H1 (cell line): ENCODE data around the gene BICDL1. TPM values are rescaled to one million over a fixed set of nuclear protein-coding genes. Genes with fewer than 3 reads are reported as not detected.
A peak's percentile ranks its signal among the peaks of the same experiment; 100 is the strongest.

Experiments
- CTCF ChIA-PET: fragments of 300-600 bp; sonication (Branson Sonifier 250); formaldehyde crosslinking; loops from one replicate; lab custom pipeline; 2021; ENCODE audit not compliant: partially characterized antibody; lab: Charles Lee
- POLR2A ChIA-PET: fragments of 300-600 bp; sonication (Branson Sonifier 250); formaldehyde crosslinking; loops from one replicate; lab custom pipeline; 2021; ENCODE audit warnings: inconsistent platforms; ENCODE audit not compliant: partially characterized antibody; lab: Charles Lee
- DNase-seq, 2 experiments: peaks; one replicate each; pipeline versions ENCODE4 v3.0.0 to v3.0.0-alpha.2; 2010 to 2022; ENCODE audit warnings: low spot score in 2 of 2, low read depth in 1 of 2, mixed read lengths in 1 of 2
- FAIRE-seq: peaks from 2 replicates; lab custom pipeline; 2011; peaks lifted over from hg19 to GRCh38; lab: Jason Lieb, UNC
- H2AFZ ChIP-seq: 2 replicates; pipeline ENCODE4 v1.8.1; 2012; ENCODE audit warnings: low read length, inconsistent platforms
- H2AK5ac ChIP-seq: 2 replicates; pipeline ENCODE4 v1.6.1; 2013; ENCODE audit warnings: low read depth, low read length
- H2BK120ac ChIP-seq: replicated peaks from 2 replicates; pipeline ENCODE3; 2013; ENCODE audit warnings: low read depth, low read length, inconsistent platforms
- H2BK12ac ChIP-seq: 2 replicates; pipeline ENCODE4 v1.6.1; 2013; ENCODE audit warnings: low read depth, low read length
- H2BK15ac ChIP-seq: 2 replicates; pipeline ENCODE4 v1.6.1; 2013; ENCODE audit warnings: low read length
- H2BK20ac ChIP-seq: 2 replicates; pipeline ENCODE4 v1.6.1; 2013; ENCODE audit warnings: low read length
- H2BK5ac ChIP-seq: 2 replicates; pipeline ENCODE4 v1.6.1; 2013; ENCODE audit warnings: low read depth, low read length
- H3K14ac ChIP-seq: 2 replicates; pipeline ENCODE4 v1.6.1; 2013; ENCODE audit warnings: inconsistent platforms; ENCODE audit not compliant: insufficient read length
- H3K18ac ChIP-seq: 2 replicates; pipeline ENCODE4 v1.6.1; 2013; ENCODE audit warnings: low read length; ENCODE audit errors: extremely low read depth
- H3K23ac ChIP-seq: 2 replicates; pipeline ENCODE4 v1.6.1; 2013; ENCODE audit warnings: inconsistent platforms; ENCODE audit not compliant: insufficient read length
- H3K23me2 ChIP-seq: 2 replicates; pipeline ENCODE4 v1.6.1; 2013; ENCODE audit warnings: low read depth, low read length
- H3K27ac ChIP-seq: 2 replicates; pipeline ENCODE4 v1.6.1; 2011; ENCODE audit warnings: low read depth, low read length, inconsistent platforms
- H3K27me3 ChIP-seq, 4 experiments: replicated peaks in 1 of 4; 1 replicate in 1 of 4; 2 replicates in 3 of 4; pipeline versions ENCODE4 v1.6.1 to v1.8.1; 2011 to 2013; ENCODE audit warnings: low read length in 3 of 4, mild to moderate bottlenecking in 3 of 4, inconsistent platforms in 2 of 4, mixed read lengths in 2 of 4, moderate library complexity in 1 of 4; ENCODE audit not compliant: control insufficient read depth in 3 of 4, insufficient read depth in 3 of 4; ENCODE audit errors: extremely low read depth in 1 of 4
- H3K36me3 ChIP-seq, 4 experiments: 2 replicates each; pipeline versions ENCODE4 v1.6.1 to v1.8.1; 2011 to 2013; ENCODE audit warnings: mild to moderate bottlenecking in 4 of 4, low read length in 3 of 4, moderate library complexity in 2 of 4, control low read depth in 1 of 4, inconsistent platforms in 1 of 4; ENCODE audit not compliant: insufficient read depth in 4 of 4, control insufficient read depth in 2 of 4
- H3K4ac ChIP-seq: replicated peaks from 2 replicates; pipeline ENCODE3; 2013; ENCODE audit warnings: low read length, low read depth, mixed read lengths, inconsistent platforms; ENCODE audit not compliant: insufficient read length
- H3K4me1 ChIP-seq, 4 experiments: replicated peaks in 1 of 4; 1 replicate in 1 of 4; 2 replicates in 3 of 4; pipeline versions ENCODE4 v1.6.1 to v1.8.1; 2011 to 2013; ENCODE audit warnings: low read length in 3 of 4, inconsistent platforms in 2 of 4, mixed read lengths in 1 of 4; ENCODE audit not compliant: insufficient read depth in 4 of 4, control insufficient read depth in 3 of 4
- H3K4me2 ChIP-seq, 2 experiments: 2 replicates each; pipeline versions ENCODE4 v1.6.1 to v1.8.1; 2011 to 2013; ENCODE audit warnings: low read depth in 2 of 2, low read length in 2 of 2, control low read depth in 1 of 2, inconsistent platforms in 1 of 2, mild to moderate bottlenecking in 1 of 2; ENCODE audit not compliant: insufficient read depth in 1 of 2
- H3K4me3 ChIP-seq, 4 experiments: fragments of 200-600, 300-600 bp in 1 of 4; sonication (generic), shearing (Covaris generic), sonication (Bioruptor Twin) in 1 of 4; 2 replicates each; pipeline versions ENCODE4 v1.5.1 to v1.8.1; 2011 to 2016; ENCODE audit warnings: low read length in 4 of 4, low read depth in 3 of 4, control low read depth in 2 of 4, inconsistent platforms in 2 of 4, mild to moderate bottlenecking in 2 of 4, mixed read lengths in 1 of 4, moderate library complexity in 1 of 4; ENCODE audit not compliant: insufficient read depth in 2 of 4; ENCODE audit errors: extremely low read depth in 1 of 4
- H3K56ac ChIP-seq: replicated peaks from 2 replicates; pipeline ENCODE3; 2013; ENCODE audit warnings: low read depth, mild to moderate bottlenecking, mixed read lengths, low read length, inconsistent platforms; ENCODE audit not compliant: insufficient read length
- H3K79me1 ChIP-seq: 2 replicates; pipeline ENCODE4 v1.6.1; 2013; ENCODE audit warnings: low read depth, low read length, control low read depth
- H3K79me2 ChIP-seq, 2 experiments: 2 replicates each; pipeline versions ENCODE4 v1.6.1 to v1.8.1; 2012 to 2013; ENCODE audit warnings: low read length in 2 of 2, mild to moderate bottlenecking in 2 of 2, inconsistent platforms in 1 of 2; ENCODE audit not compliant: insufficient read depth in 2 of 2, control insufficient read depth in 1 of 2
- H3K9ac ChIP-seq, 4 experiments: replicated peaks in 1 of 4; 1 replicate in 1 of 4; 2 replicates in 3 of 4; pipeline versions ENCODE4 v1.6.1 to v1.8.1; 2011 to 2013; ENCODE audit warnings: low read depth in 3 of 4, low read length in 3 of 4, control low read depth in 2 of 4, mild to moderate bottlenecking in 2 of 4, moderate library complexity in 2 of 4, inconsistent platforms in 1 of 4; ENCODE audit errors: extremely low read depth in 1 of 4
- H3K9me3 ChIP-seq, 2 experiments: 2 replicates each; pipeline versions ENCODE4 v1.6.1 to v1.8.1; 2012 to 2013; ENCODE audit warnings: mild to moderate bottlenecking in 2 of 2, moderate library complexity in 2 of 2, control low read depth in 1 of 2, inconsistent platforms in 1 of 2, low read depth in 1 of 2, low read length in 1 of 2, mixed read lengths in 1 of 2; ENCODE audit not compliant: insufficient read depth in 2 of 2
- H4K20me1 ChIP-seq, 2 experiments: replicated peaks in 1 of 2; 2 replicates each; pipeline versions ENCODE3 to v1.8.1; 2011 to 2013; ENCODE audit warnings: inconsistent platforms in 2 of 2, low read length in 2 of 2, mild to moderate bottlenecking in 1 of 2; ENCODE audit not compliant: insufficient read depth in 2 of 2, control insufficient read depth in 1 of 2
- H4K5ac ChIP-seq: 2 replicates; pipeline ENCODE4 v1.6.1; 2013; ENCODE audit warnings: low read length, low read depth, mixed read lengths, inconsistent platforms; ENCODE audit not compliant: insufficient read length
- H4K8ac ChIP-seq: 2 replicates; pipeline ENCODE4 v1.8.0; 2013; ENCODE audit warnings: mild to moderate bottlenecking, moderate library complexity, low read length, inconsistent platforms; ENCODE audit not compliant: insufficient read depth; ENCODE audit errors: extremely low read depth
- H4K91ac ChIP-seq: replicated peaks from 2 replicates; pipeline ENCODE3; 2013; ENCODE audit warnings: low read length, mixed read lengths, inconsistent platforms; ENCODE audit not compliant: insufficient read length
- ATF2 ChIP-seq: IDR thresholded peaks from 2 replicates; pipeline ENCODE4 v1.6.1; 2012; ENCODE audit warnings: low read length, inconsistent platforms
- BRCA1 ChIP-seq: IDR thresholded peaks from 2 replicates; pipeline ENCODE4 v1.6.1; 2012; ENCODE audit warnings: low read depth, low read length, improper control_type of control experiment
- CBX8 ChIP-seq: fragments of 300-800, 300-1000 bp; sonication (generic); IDR thresholded peaks from 2 replicates; pipeline ENCODE4 v1.7.1; 2016; ENCODE audit warnings: low read depth, low read length, borderline replicate concordance
- CEBPB ChIP-seq: IDR thresholded peaks from 2 replicates; pipeline ENCODE4 v1.6.1; 2012; ENCODE audit warnings: low read depth, low read length
- CHD2 ChIP-seq: IDR thresholded peaks from 2 replicates; pipeline ENCODE4 v1.6.1; 2012; ENCODE audit warnings: low read length, improper control_type of control experiment
- CTBP2 ChIP-seq: IDR thresholded peaks from 2 replicates; pipeline ENCODE4 v1.7.0; 2011; ENCODE audit warnings: borderline replicate concordance, mild to moderate bottlenecking, moderate library complexity, mixed read lengths, low read length; ENCODE audit not compliant: insufficient read depth, insufficient read length
- E2F6 ChIP-seq: IDR thresholded peaks from 2 replicates; pipeline ENCODE4 v1.6.1; 2012; ENCODE audit warnings: inconsistent platforms
- JUND ChIP-seq: IDR thresholded peaks from 2 replicates; pipeline ENCODE4 v1.6.1; 2011; ENCODE audit warnings: mild to moderate bottlenecking, improper control_type of control experiment, low read length
- MAFK ChIP-seq: IDR thresholded peaks from 2 replicates; pipeline ENCODE4 v1.6.1; 2012; ENCODE audit warnings: low read depth, mild to moderate bottlenecking, improper control_type of control experiment, low read length
- RAD21 ChIP-seq, 2 experiments: IDR thresholded peaks in 1 of 2; conservative IDR thresholded peaks in 1 of 2; 2 replicates each; pipeline ENCODE4 v1.6.1; 2011; ENCODE audit warnings: low read depth in 2 of 2, low read length in 2 of 2, improper control_type of control experiment in 1 of 2, inconsistent platforms in 1 of 2, mild to moderate bottlenecking in 1 of 2, moderate library complexity in 1 of 2
- TAF7 ChIP-seq: optimal IDR thresholded peaks from 2 replicates; pipeline ENCODE3; 2011; ENCODE audit warnings: low read depth, mild to moderate bottlenecking, inconsistent platforms, low read length, moderate library complexity, borderline replicate concordance
- WGBS, 2 experiments: shearing (Covaris generic) in 1 of 2; methylation state at CpG; one replicate each; pipeline versions ENCODE4 v1.1.6 to v1.1.7; 2013 to 2015; ENCODE audit warnings: low lambda C conversion rate in 2 of 2, mixed read lengths in 2 of 2, inconsistent platforms in 1 of 2, low coverage in 1 of 2, missing lambda C conversion rate in 1 of 2; ENCODE audit not compliant: insufficient replicate concordance in 2 of 2, insufficient coverage in 1 of 2, insufficient read length in 1 of 2; ENCODE audit errors: extremely low coverage in 1 of 2, missing lambda C conversion rate in 1 of 2; 5-methylcytosine and 5-hydroxymethylcytosine counted together
- polyA plus RNA-seq, 7 experiments: library from polyadenylated mRNA; depleted of rRNA in 3 of 7; stranded (reverse) in 5 of 7; unstranded in 2 of 7; fragments of >200 nt in 5 of 7; fragments of 200-250 nt in 2 of 7; gene quantifications; 1 replicate in 5 of 7; 2 replicates in 1 of 7; 4 replicates in 1 of 7; pipeline versions ENCODE4 v1.2.1 to v1.2.3, GENCODE V29; 2011 to 2013; ENCODE audit warnings: missing spikeins in 2 of 7, mixed read lengths in 2 of 7
- total RNA-seq: library from RNA; stranded (reverse); fragmentation: NEBNext Ultra II Directional; extraction: Animal tissue kit (Norgen Biotek cat#: 25700); gene quantifications from 2 replicates; pipeline ENCODE4 v1.2.1, GENCODE V29; 2021

Gene BICDL1
- total and polyA plus RNA-seq, 2 of the 8 experiments (the other 6 are each of a cell fraction or from before 2014, with no cell fraction given), result 17.2 to 25.9 TPM

- Histone ChIP-seq H3K4me1 (peaks cover 0 to 9% (median 5%) of the 10 kb centered on the region in 4 experiments; a peak in 5 of 7 replicates), H3K4me3 (no peak overlapping the region), H3K23me2 (no peaks in the 10 kb centered on the region), H3K9ac (no peak overlapping the region), H3K14ac (no peak overlapping the region), H3K27ac (0 out of 2 replicates have a peak overlapping the region, but pooled peaks have one; percentile 8), H3K79me1 (peaks cover 10% of the 10 kb centered on the region; the same call in 1 of the 2 replicates), H3K4me2 (no peak overlapping the region), H2BK20ac (no peak overlapping the region), H3K18ac (no peak overlapping the region), H2AK5ac (no peak overlapping the region), H3K9me3 (no peaks in the 10 kb centered on the region), H2AFZ (no peak overlapping the region), H3K36me3 (peaks cover 0 to 19% (median 10%) of the 10 kb centered on the region in 4 experiments; a peak in 6 of 8 replicates), H4K91ac (no peak overlapping the region), H2BK12ac (no peak overlapping the region), H3K56ac (no peak overlapping the region), H4K8ac (no peak overlapping the region), H4K5ac (no peak overlapping the region), H4K20me1 (peaks cover 6 to 19% of the 10 kb centered on the region in 2 experiments), H2BK15ac (no peak overlapping the region), H2BK5ac (no peak overlapping the region; the same call in 1 of the 2 replicates), H2BK120ac (no peak overlapping the region), H3K27me3 (no peaks in the 10 kb centered on the region), H3K79me2 (peaks cover 0 to 41% of the 10 kb centered on the region in 2 experiments; a peak in 3 of 4 replicates), H3K4ac (no peak overlapping the region), H3K23ac (no peak overlapping the region)
- ChIA-PET CTCF (interaction anchor here (0.5 to 2.6 kb wide), 4 partner anchors 11 to 1251 kb away, joined by 3 to 12 read pairs (median 4); partner anchors contain the start of gene RAB35), POLR2A (interaction anchor here (0.9 to 6.3 kb wide), 7 partner anchors 8 to 100 kb away, joined by 3 to 52 read pairs (median 4); partner anchors contain the start of genes RAB35 and RPLP0)
- WGBS, 2 experiments, result 90% methylated on average over 11 of the region's 11 CpGs; no CpG with 5 or more reads in 1 of the 2 experiments
- DNase-seq, result no peak
- FAIRE-seq, result no peak
- TF ChIP-seq RAD21 (IDR thresholded peaks at IDR 0.05 in 1 of 2, conservative IDR thresholded peaks at IDR 0.05 in 1 of 2; ENCODE audit: low read depth in 2 of 2, low read length in 2 of 2) (no peak), TAF7 (no peak), CTBP2 (no peak), CEBPB (no peak), E2F6 (no peak), ATF2 (no peak), CHD2 (no peak), JUND (no peak), CBX8 (no peak), BRCA1 (no peak), MAFK (no peak)
Measured at GRCh38 chr12:120101182-120101581, 112.1 kb downstream of the BICDL1 start.
